NCI-H1048 (cell line): ENCODE results near the gene UBL3.

Source experiments
- DNase-seq: peaks from one replicate; lab custom pipeline; 2025; lab: John Stamatoyannopoulos, UW

UBL3 gene

DNA sequence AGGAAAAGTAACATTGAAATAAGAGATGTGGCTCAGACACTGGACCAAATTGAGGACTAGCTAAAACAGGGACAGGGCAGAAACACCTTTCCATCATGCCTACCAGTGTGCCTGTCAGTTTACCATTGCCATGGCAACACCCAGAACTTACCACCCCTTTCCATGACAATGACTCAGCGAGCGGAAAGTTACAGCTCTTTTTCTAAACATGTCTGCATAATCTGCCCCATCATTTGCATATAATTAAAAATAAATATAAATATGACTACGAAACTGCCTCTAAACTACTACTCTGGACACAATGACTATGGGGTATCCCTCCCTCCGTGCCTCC is 96.0 kb downstream of the UBL3 start:
- DNase-seq: no peak

- no peak for DNase-seq
These were observed 96.6 kb downstream of the UBL3 start for GRCh38 chr13:29753618-29754472.

- no peak for DNase-seq
These were observed 98.2 kb downstream of the UBL3 start for GRCh38 chr13:29752175-29752574.

DNA sequence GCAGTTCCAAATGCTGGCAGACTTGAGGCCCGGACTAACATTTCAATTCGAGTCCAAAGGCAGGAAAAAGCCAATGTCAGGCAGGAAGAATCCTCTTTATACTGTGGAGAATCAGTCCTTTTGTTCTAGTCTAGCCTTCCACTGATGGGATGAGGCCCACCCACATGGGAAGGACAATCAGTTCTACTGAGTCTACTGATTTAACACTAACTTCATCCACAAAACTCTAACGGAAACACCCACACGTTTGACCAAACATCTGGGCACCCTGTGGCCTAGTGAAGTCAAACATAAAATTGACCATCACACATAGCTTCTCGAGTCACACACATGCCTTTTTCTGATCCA is 100.3 kb downstream of the UBL3 start:
- no peak for DNase-seq

GRCh38 chr13:29749401-29750182 is 100.8 kb downstream of the UBL3 start:
- no peak for DNase-seq

- DNase-seq: no peak
These were observed 102.3 kb downstream of the UBL3 start for GRCh38 chr13:29748097-29748496.

DNA sequence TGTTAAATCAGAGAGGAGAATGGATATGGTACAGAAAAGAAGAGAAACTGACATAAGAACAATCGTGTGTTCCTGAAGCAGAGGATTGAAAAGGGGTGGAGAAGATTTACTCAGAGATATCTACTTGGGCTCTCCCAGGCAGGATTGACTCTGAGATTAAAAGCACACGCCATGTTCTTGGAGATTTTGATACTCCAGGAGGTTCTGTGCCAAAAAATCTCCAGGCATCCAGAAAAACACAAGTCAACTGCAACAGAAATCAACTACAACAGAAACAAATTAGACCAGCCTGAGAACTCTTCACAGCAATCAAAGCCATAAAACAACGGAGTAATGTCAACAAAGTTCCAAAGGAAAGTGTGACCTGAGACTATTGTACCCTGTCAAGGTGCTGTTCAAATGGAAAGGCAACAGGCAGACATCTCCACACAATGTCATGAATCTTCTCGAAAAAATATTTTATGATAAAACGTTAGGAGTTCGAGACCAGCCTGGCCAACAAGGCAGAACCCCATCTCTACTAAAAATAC is 104.2 kb downstream of the UBL3 start:
- no peak for DNase-seq

GRCh38 chr13:29745704-29746103 is 104.7 kb downstream of the UBL3 start:
- DNase-seq: no peak

GRCh38 chr13:29743201-29743786 is 107.1 kb downstream of the UBL3 start:
- DNase-seq: no peak

DNA sequence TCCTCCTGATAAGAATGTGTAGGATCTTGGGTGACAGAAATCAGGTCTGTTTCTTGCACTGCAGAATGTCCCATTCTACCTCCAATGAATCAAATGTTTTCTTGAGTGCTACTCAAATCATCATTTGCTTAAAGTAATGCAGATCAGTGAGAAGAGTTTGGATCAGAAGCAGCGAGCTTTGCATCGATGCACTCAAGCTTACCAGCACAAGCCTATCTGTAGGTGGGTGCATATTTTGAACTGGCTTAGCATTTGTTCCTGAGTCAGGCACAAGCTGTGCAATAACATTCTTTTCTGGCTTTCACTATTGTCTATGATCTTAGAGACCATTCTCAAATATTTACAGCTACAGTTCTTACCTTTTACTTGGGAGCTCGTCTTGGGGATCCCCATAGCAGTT is 109.5 kb downstream of the UBL3 start:
- DNase-seq: no peak

DNA sequence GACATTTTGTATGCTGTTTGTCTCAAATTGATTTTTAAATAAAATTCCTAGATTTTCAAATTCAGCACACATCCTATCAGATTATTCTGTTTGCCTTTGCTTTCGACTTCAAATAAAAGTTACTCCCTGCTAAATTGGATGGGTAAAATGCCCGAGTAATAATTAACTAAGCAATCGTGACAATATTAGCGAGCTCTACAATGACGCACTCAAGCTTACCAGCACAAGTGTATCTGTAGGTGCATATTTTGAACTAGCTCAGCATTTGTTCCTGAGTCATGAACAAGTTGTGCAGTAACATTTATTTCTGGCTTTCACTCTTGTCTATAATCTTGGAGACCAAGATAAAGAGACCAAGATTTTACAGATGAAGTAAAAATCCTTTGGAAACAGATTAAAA is 113.4 kb downstream of the UBL3 start:
- no peak for DNase-seq

- DNase-seq: no peak
These were observed 117.2 kb downstream of the UBL3 start for GRCh38 chr13:29733147-29733611.

DNA sequence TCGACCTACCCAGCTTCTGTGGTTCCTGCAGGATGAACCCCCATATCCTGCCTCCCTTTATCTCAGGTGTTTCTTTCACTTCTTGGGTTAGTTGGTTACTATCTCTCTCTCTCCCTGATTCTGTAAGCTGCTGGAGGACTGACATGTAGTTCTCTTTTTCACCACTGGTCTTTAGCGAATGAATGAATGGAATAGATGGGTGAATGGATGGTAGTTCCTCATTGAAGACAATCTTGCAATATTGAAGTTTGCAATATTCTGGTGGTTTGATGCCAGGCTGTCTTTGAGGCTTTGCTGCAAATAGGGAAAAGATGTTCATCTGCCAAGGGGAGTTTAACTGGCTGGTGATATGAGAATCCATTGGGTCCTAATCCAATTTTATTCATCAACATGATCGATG is 120.2 kb downstream of the UBL3 start:
- no peak for DNase-seq

- DNase-seq: no peak
These were observed 128.0 kb downstream of the UBL3 start for GRCh38 chr13:29722415-29722814.

DNA sequence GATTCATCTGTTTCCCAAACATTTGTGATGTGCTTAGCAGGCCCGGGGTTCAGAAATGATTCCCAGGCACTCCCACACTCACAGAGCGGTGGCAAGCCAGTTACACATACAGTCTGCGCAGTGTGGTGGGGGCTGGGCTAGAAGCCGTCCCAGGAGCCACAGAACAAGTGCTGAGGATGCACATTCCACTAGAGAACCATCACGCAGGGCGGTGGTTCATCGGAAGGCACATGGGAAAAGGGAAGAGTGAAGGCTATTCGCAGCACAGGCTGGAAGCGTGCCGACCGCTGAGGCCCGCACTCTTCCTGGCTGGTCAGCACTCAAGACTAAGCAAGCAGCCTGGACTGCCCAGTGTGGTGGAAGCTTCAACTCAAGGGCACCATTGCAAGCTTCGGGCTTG is 128.7 kb downstream of the UBL3 start:
- no peak for DNase-seq

DNA sequence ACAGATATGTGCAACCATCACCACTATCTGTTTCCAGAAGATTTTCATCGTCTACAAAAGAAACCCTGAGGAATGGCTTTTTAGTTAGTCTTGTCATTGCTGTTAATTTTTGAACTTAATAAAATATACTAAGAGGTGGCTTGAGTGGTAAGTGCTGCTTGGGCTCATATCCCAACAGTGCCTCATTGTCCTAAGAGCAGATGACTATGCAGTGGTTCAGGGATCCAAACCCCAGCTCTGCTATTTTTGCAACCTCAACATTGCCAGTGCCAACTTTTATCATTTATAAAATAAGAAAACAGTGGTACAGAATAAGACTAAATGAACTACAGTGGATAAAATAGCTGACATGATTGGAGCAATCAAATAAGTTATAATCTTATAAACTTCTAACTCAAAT is 131.7 kb downstream of the UBL3 start:
- DNase-seq: no peak

DNA sequence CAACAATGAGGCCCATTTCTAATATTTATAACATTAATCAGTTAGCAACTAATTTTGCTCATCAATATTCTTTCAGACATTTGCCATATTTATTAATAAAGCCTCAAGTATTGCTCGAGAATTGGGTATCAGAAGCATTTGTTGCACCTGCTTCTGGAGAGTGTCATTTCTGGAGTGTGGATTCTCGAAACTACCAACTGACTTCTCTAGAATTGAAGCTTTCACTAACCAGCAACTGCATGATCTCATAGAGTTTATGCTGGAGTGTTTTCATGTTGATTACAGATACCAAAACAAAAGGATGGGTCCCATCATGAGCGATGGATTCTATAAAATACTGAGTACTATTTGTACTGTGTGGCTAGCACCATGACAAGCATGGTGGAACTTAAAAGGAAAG is 133.9 kb downstream of the UBL3 start:
- no peak for DNase-seq
